HEK293 (cell line): ENCODE data around the gene ZSWIM1.

Experiments used
- CTCF ChIP-seq: fragments of 450-650 bp; formaldehyde crosslinking; IDR thresholded peaks from 2 replicates; pipeline ENCODE4 v1.5.1; 2016; ENCODE audit warnings: missing biosample characterization, missing genetic modification characterization
- ZNF398 ChIP-seq: fragments of 450-650 bp; formaldehyde crosslinking; IDR thresholded peaks from 2 replicates; pipeline ENCODE4 v1.5.1; 2017; ENCODE audit warnings: missing biosample characterization, missing genetic modification characterization
- ZNF704 ChIP-seq: fragments of 450-650 bp; formaldehyde crosslinking; IDR thresholded peaks from 2 replicates; pipeline ENCODE4 v1.5.1; 2016; ENCODE audit warnings: missing biosample characterization, missing genetic modification characterization

GRCh38 chr20:45898285-45898684 is 17.3 kb downstream of the ZSWIM1 start:
- TF ChIP-seq ZNF398 (tag by site-specific recombination): no peak
- no peak for TF ChIP-seq ZNF704 (tag by site-specific recombination)
- TF ChIP-seq CTCF (tag by site-specific recombination): no peak
